GM13976 (cell line): ENCODE results near the gene BLVRA.
"Not testable (repeated sequence)": the region's sequence is repeated elsewhere in the genome, so short reads cannot be mapped to it uniquely, and the experiment has no call there.

Experiments
- DNase-seq: peaks from one replicate; pipeline ENCODE4 v3.0.0; 2012; ENCODE audit warnings: low spot score
- CTCF ChIP-seq: IDR thresholded peaks from 2 replicates; pipeline ENCODE4 v1.5.1; 2012; ENCODE audit warnings: borderline replicate concordance, mild to moderate bottlenecking; ENCODE audit not compliant: insufficient read depth; ENCODE audit errors: extremely low read depth, missing control alignments, control extremely low read depth
- in situ Hi-C: fragments of 300-500 bp; cut with MboI; formaldehyde crosslinking; loops from one replicate; pipeline ENCODE4 v1.12.0; 2022; ENCODE audit warnings: low sequenced_read_pairs, mixed read lengths, inconsistent platforms; ENCODE audit not compliant: unreplicated experiment

BLVRA gene

GRCh38 chr7:43769281-43769680, 10.8 kb downstream of the BLVRA start:
- TF ChIP-seq CTCF = no peak
- in situ Hi-C loops = no loop called here
- DNase-seq = no peak

GRCh38 chr7:43769791-43770465, 11.4 kb downstream of the BLVRA start:
- no peak for TF ChIP-seq CTCF
- in situ Hi-C loops = no loop called here
- DNase-seq = no peak

- no peak for DNase-seq
- no peak for TF ChIP-seq CTCF
- in situ Hi-C loops = no loop called here
Observed at GRCh38 chr7:43771128-43771527, 12.6 kb downstream of the BLVRA start.

GRCh38 chr7:43771573-43771972, 13.1 kb downstream of the BLVRA start:
- DNase-seq = no peak
- in situ Hi-C loops = no loop called here
- no peak for TF ChIP-seq CTCF

GRCh38 chr7:43773268-43773667, 14.8 kb downstream of the BLVRA start:
- in situ Hi-C loops, DNase-seq: not testable (repeated sequence)

GRCh38 chr7:43775255-43775654, 16.8 kb downstream of the BLVRA start:
- in situ Hi-C loops, DNase-seq: not testable (repeated sequence)

GRCh38 chr7:43778293-43779044, 20.0 kb downstream of the BLVRA start:
- in situ Hi-C loops, DNase-seq: not testable (repeated sequence)

GRCh38 chr7:43779045-43779812, 20.7 kb downstream of the BLVRA start:
- no peak for DNase-seq
- no peak for TF ChIP-seq CTCF
- in situ Hi-C loops = no loop called here
